ENCODE measurements around the gene TSPAN9. TPM values are rescaled to one million over a fixed set of nuclear protein-coding genes. Genes with fewer than 3 reads are reported as not detected.

Gene TSPAN9
- total RNA-seq, 3 donors from 2014 or later (not counting 1 experiment from before 2014, with no cell fraction given), result 0.86 to 1.6 (median 1.1) TPM

DNA sequence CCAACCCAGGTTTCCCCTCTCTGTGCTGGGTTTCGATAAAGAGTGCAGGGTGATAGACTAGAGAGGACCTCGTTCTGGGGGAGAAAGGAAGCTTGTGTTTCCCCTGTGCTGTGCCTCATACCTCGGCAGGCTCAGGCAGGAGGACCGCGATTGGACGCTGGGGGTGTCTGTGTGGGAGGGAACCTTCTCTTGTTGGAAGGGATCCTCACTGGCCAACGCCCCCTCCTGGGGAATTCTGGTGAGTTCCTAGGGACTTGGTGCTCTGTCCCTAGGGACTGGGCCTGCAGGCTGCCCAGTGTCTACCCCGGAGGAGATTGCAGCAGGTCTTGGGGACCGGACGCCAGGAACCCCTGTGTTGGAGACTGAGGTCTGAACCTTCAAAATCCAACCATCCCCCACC is 256.4 kb downstream of the TSPAN9 start:
- H3K4me3 Mint-ChIP-seq, result no peak overlapping the region
- no peaks in the 10 kb centered on the region for H3K4me1 Mint-ChIP-seq
- H3K4me1 ChIP-seq (ENCODE audit: control insufficient read depth, insufficient read depth, low read length), result no peaks in the 10 kb centered on the region
- WGBS (ENCODE audit: insufficient coverage), result 55% methylated on average over 10 of the region's 10 CpGs
- H3K9me3 Mint-ChIP-seq, result no peaks in the 10 kb centered on the region
- H3K4me3 ChIP-seq (ENCODE audit: low read length), result no peak overlapping the region
- no peaks in the 10 kb centered on the region for H3K36me3 Mint-ChIP-seq
- H3K36me3 ChIP-seq (ENCODE audit: control insufficient read depth, insufficient read depth, low read length), result no peaks in the 10 kb centered on the region
- no peaks in the 10 kb centered on the region for H3K9me3 ChIP-seq (ENCODE audit: control insufficient read depth, insufficient read depth, low read length)
- DNase-seq, result no peak
- ATAC-seq, result no peak
- H3K27me3 ChIP-seq (ENCODE audit: control insufficient read depth, insufficient read depth, low read length), result no peaks in the 10 kb centered on the region
- H3K27ac Mint-ChIP-seq, result no peak overlapping the region
- no peak overlapping the region for H3K27ac ChIP-seq (ENCODE audit: low read length)
- TF ChIP-seq, protein P1, sequence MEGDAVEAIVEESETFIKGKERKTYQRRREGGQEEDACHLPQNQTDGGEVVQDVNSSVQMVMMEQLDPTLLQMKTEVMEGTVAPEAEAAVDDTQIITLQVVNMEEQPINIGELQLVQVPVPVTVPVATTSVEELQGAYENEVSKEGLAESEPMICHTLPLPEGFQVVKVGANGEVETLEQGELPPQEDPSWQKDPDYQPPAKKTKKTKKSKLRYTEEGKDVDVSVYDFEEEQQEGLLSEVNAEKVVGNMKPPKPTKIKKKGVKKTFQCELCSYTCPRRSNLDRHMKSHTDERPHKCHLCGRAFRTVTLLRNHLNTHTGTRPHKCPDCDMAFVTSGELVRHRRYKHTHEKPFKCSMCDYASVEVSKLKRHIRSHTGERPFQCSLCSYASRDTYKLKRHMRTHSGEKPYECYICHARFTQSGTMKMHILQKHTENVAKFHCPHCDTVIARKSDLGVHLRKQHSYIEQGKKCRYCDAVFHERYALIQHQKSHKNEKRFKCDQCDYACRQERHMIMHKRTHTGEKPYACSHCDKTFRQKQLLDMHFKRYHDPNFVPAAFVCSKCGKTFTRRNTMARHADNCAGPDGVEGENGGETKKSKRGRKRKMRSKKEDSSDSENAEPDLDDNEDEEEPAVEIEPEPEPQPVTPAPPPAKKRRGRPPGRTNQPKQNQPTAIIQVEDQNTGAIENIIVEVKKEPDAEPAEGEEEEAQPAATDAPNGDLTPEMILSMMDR (IDR thresholded peaks at IDR 0.05), result no peak
- intact Hi-C loops (cut with micrococcal nuclease), result no loop called here
- peaks cover 16 to 24% of the 10 kb centered on the region in 2 donors for H3K27me3 Mint-ChIP-seq (ENCODE audit: low read depth in 2 of 2)

DNA sequence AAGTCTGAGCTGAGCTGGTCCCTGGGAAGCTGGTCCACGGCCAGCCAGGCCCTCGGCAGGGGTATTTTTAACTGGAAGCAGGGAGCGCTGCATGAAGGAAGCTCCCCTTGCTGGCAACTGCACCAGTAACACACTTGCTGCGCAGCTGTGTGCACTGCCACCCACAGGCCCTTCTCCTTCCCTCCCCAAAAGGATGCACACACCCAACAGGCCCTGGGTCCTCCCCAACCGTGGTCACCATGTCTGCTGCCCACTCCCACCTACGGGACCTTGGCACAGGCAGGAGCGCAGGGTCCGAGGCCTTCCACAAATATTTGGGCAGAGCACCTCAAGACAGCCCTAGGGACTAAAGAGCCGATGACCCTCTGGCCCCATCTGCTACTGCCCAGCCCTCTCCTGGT is 256.8 kb downstream of the TSPAN9 start:
- Mint-ChIP-seq H3K36me3 (no peaks in the 10 kb centered on the region), H3K4me1 (no peaks in the 10 kb centered on the region), H3K9me3 (no peaks in the 10 kb centered on the region), H3K4me3 (no peak overlapping the region), H3K27ac (no peak overlapping the region), H3K27me3 (ENCODE audit: low read depth in 2 of 2) (peaks cover 19 to 24% of the 10 kb centered on the region in 2 donors)
- Histone ChIP-seq H3K4me3 (ENCODE audit: low read length) (no peak overlapping the region), H3K4me1 (ENCODE audit: control insufficient read depth, insufficient read depth, low read length) (no peaks in the 10 kb centered on the region), H3K9me3 (ENCODE audit: control insufficient read depth, insufficient read depth, low read length) (no peaks in the 10 kb centered on the region), H3K27me3 (ENCODE audit: control insufficient read depth, insufficient read depth, low read length) (no peaks in the 10 kb centered on the region), H3K36me3 (ENCODE audit: control insufficient read depth, insufficient read depth, low read length) (no peaks in the 10 kb centered on the region), H3K27ac (ENCODE audit: low read length) (no peak overlapping the region)
- TF ChIP-seq, protein P1 (IDR thresholded peaks at IDR 0.05), result no peak
- intact Hi-C loops (cut with micrococcal nuclease), result no loop called here
- 83% methylated on average over 9 of the region's 9 CpGs for WGBS (ENCODE audit: insufficient coverage)
- no peak for DNase-seq
- no peak for ATAC-seq

DNA sequence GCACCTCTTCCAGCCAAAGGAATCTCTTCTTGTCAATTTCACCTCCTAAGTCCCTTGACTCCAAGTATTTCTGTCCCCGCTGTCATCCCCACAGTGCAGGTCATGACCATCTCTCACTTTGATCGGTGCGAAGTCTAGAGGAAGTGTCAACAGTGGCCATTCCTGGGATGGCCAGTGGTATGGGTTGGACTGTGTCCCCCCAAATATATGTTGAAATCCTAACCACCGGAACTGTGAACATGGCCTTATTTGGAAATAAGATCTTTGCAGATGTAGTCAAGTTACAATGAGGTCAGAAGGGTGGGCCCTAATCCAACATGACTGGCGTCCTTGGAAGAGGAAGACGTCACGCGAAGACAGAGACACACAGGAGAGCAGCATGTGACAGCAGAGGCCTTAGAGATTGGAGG is 257.9 kb downstream of the TSPAN9 start:
- TF ChIP-seq, protein P1 (IDR thresholded peaks at IDR 0.05), result no peak
- Histone ChIP-seq H3K4me1 (ENCODE audit: control insufficient read depth, insufficient read depth, low read length) (no peaks in the 10 kb centered on the region), H3K27me3 (ENCODE audit: control insufficient read depth, insufficient read depth, low read length) (no peaks in the 10 kb centered on the region), H3K4me3 (ENCODE audit: low read length) (no peak overlapping the region), H3K36me3 (ENCODE audit: control insufficient read depth, insufficient read depth, low read length) (no peaks in the 10 kb centered on the region), H3K27ac (ENCODE audit: low read length) (no peak overlapping the region), H3K9me3 (ENCODE audit: control insufficient read depth, insufficient read depth, low read length) (no peaks in the 10 kb centered on the region)
- intact Hi-C loops (cut with micrococcal nuclease), result no loop called here
- Mint-ChIP-seq H3K4me3 (no peak overlapping the region), H3K27ac (no peak overlapping the region), H3K27me3 (ENCODE audit: low read depth in 2 of 2) (peaks cover 19 to 26% of the 10 kb centered on the region in 2 donors), H3K4me1 (no peaks in the 10 kb centered on the region), H3K9me3 (no peaks in the 10 kb centered on the region), H3K36me3 (no peaks in the 10 kb centered on the region)
- WGBS (ENCODE audit: insufficient coverage), result 94% methylated on average over 8 of the region's 8 CpGs
- DNase-seq (no peak), ATAC-seq (no peak)

Other genes with a start within 250 kb of the TSPAN9 start
- not detected for gene NRIP2, start 242.3 kb upstream of the TSPAN9 start, total RNA-seq
- not detected for gene TEX52, start 220.3 kb upstream of the TSPAN9 start, total RNA-seq
- 1 to 10 TPM; 1.8 to 3.6 (median 2.6) TPM for gene FOXM1, start 200.2 kb upstream of the TSPAN9 start, total RNA-seq
- 10 to 100 TPM in 1 of 3 donors, 1 to 10 TPM in 2; 9.2 to 13.6 (median 9.4) TPM for gene RHNO1, start 200.2 kb upstream of the TSPAN9 start, total RNA-seq
- 1 to 10 TPM; 5.1 to 8.7 (median 6.2) TPM for gene TULP3, start 186.5 kb upstream of the TSPAN9 start, total RNA-seq
- gene TEAD4, start 118.0 kb upstream of the TSPAN9 start, total RNA-seq, result not detected

Measured in natural killer cell (primary cell).